GM12878 (cell line): ENCODE results near the gene PPP1R14D. TPM values are rescaled to one million over a fixed set of nuclear protein-coding genes. Genes with fewer than 3 reads are reported as not detected.

ENCODE experiments used
- ATAC-seq: fragments of 200-7000 bp; cut with Tn5 transposase; 3 replicates; pipeline ENCODE4 v1.9.1; 2020; ENCODE audit warnings: mild to moderate bottlenecking, moderate library complexity
- BruUV-seq: library from RNA; stranded (reverse); fragments of 400-500 nt; replicated peaks from 2 replicates; lab custom pipeline; 2021; lab: Mats Ljungman, UMichigan
- CTCF ChIA-PET: fragments of 300-600 bp; sonication (Branson Sonifier 250); formaldehyde crosslinking; extraction: SDS; loops from one replicate; lab custom pipeline; 2021; ENCODE audit warnings: inconsistent platforms; lab: Yijun Ruan, JAX
- POLR2A ChIA-PET: fragments of 350-600 bp; formaldehyde crosslinking; extraction: SDS; loops from one replicate; lab custom pipeline; 2021; ENCODE audit warnings: inconsistent platforms; lab: Charles Lee
- RAD21 ChIA-PET: fragments of 300-600 bp; sonication (Branson Sonifier 250); formaldehyde crosslinking; loops from one replicate; lab custom pipeline; 2023; ENCODE audit warnings: antibody characterized with exemption; ENCODE audit not compliant: unreplicated experiment; lab: Charles Lee
- SMC1A ChIA-PET: fragments of 300-600 bp; sonication (Branson Sonifier 250); formaldehyde crosslinking; loops from one replicate; lab custom pipeline; 2023; ENCODE audit not compliant: unreplicated experiment, uncharacterized antibody; lab: Charles Lee
- DNase-seq: peaks from one replicate; pipeline ENCODE4 v3.0.0-alpha.2; 2011; ENCODE audit warnings: low read depth, low spot score
- FAIRE-seq: peaks from 3 replicates; lab custom pipeline; 2011; peaks lifted over from hg19 to GRCh38; lab: Jason Lieb, UNC
- H2AFZ ChIP-seq: 2 replicates; pipeline ENCODE4 v1.6.0; 2011; ENCODE audit warnings: low read depth, low read length, control low read depth; ENCODE audit not compliant: control insufficient read depth
- H3K27ac ChIP-seq: 2 replicates; pipeline ENCODE4 v1.5.1; 2011; ENCODE audit warnings: control low read depth; ENCODE audit not compliant: control insufficient read depth, insufficient read depth
- H3K27me3 ChIP-seq, 2 experiments: replicated peaks in 1 of 2; 2 replicates each; pipeline versions ENCODE4 v1.6.0 to v1.6.1; 2011; ENCODE audit warnings: low read length in 1 of 2; ENCODE audit not compliant: control insufficient read depth in 2 of 2, insufficient read depth in 2 of 2
- H3K36me3 ChIP-seq, 2 experiments: 2 replicates each; pipeline ENCODE4 v1.5.1; 2011; ENCODE audit warnings: low read length in 1 of 2; ENCODE audit not compliant: control insufficient read depth in 2 of 2, insufficient read depth in 2 of 2
- H3K4me1 ChIP-seq: 2 replicates; pipeline ENCODE4 v1.6.1; 2011; ENCODE audit warnings: mild to moderate bottlenecking, low read length, moderate library complexity, mixed read lengths; ENCODE audit not compliant: control insufficient read depth, insufficient read depth
- H3K4me2 ChIP-seq: 2 replicates; pipeline ENCODE4 v1.6.0; 2011; ENCODE audit warnings: control low read depth; ENCODE audit not compliant: control insufficient read depth, insufficient read depth
- H3K4me3 ChIP-seq: fragments of 200-600 bp; sonication (generic); 2 replicates; pipeline ENCODE4 v1.5.1; 2016
- H3K79me2 ChIP-seq: 2 replicates; pipeline ENCODE4 v1.6.0; 2011; ENCODE audit warnings: low read length; ENCODE audit not compliant: control insufficient read depth, insufficient read depth
- H3K9ac ChIP-seq: 2 replicates; pipeline ENCODE4 v1.8.0; 2011; ENCODE audit warnings: low read length, control low read depth, mixed read lengths; ENCODE audit not compliant: control insufficient read depth, insufficient read depth
- H3K9me3 ChIP-seq: replicated peaks from 3 replicates; pipeline ENCODE4 v1.5.1; 2011; ENCODE audit warnings: mild to moderate bottlenecking, low read length; ENCODE audit not compliant: control insufficient read depth, insufficient read depth
- H4K20me1 ChIP-seq: 2 replicates; pipeline ENCODE4 v1.6.0; 2011; ENCODE audit not compliant: control insufficient read depth, insufficient read depth
- BCL3 ChIP-seq: IDR thresholded peaks from 2 replicates; pipeline ENCODE4 v1.6.1; 2011; ENCODE audit warnings: borderline replicate concordance, low read depth, mild to moderate bottlenecking, moderate library complexity, low read length; ENCODE audit not compliant: insufficient read depth, poor library complexity, severe bottlenecking
- E2F8 ChIP-seq: fragments of 450-650 bp; IDR thresholded peaks from 2 replicates; pipeline ENCODE4 v1.6.1; 2018; ENCODE audit warnings: mild to moderate bottlenecking, low read depth, moderate library complexity; ENCODE audit not compliant: partially characterized antibody
- MAX ChIP-seq: IDR thresholded peaks from 2 replicates; pipeline ENCODE4 v1.6.1; 2012; ENCODE audit warnings: low read depth, low read length, improper control_type of control experiment
- NR2C2 ChIP-seq: IDR thresholded peaks from 2 replicates; pipeline ENCODE4 v1.6.1; 2011; ENCODE audit warnings: borderline replicate concordance, low read depth; ENCODE audit not compliant: control insufficient read depth, insufficient read length
- PKNOX1 ChIP-seq: fragments of 450-650 bp; IDR thresholded peaks from 2 replicates; pipeline ENCODE4 v1.6.1; 2016; ENCODE audit warnings: mild to moderate bottlenecking
- RFX5 ChIP-seq: IDR thresholded peaks from 2 replicates; pipeline ENCODE4 v1.6.1; 2011; ENCODE audit warnings: low read depth, low read length, improper control_type of control experiment
- SMAD1 ChIP-seq: fragments of 450-650 bp; IDR thresholded peaks from 2 replicates; pipeline ENCODE4 v1.6.1; 2018; ENCODE audit warnings: mild to moderate bottlenecking, low read depth; ENCODE audit not compliant: partially characterized antibody
- SREBF1 ChIP-seq: IDR thresholded peaks from 2 replicates; pipeline ENCODE4 v1.6.1; 2012; ENCODE audit warnings: mild to moderate bottlenecking, low read length
- SREBF2 ChIP-seq: IDR thresholded peaks from 2 replicates; pipeline ENCODE4 v1.6.1; 2012; ENCODE audit warnings: mild to moderate bottlenecking, low read length
- SUZ12 ChIP-seq: fragments of 200-600 bp; sonication (generic); IDR thresholded peaks from one replicate; pipeline ENCODE4 v1.6.1; 2018; ENCODE audit warnings: antibody characterized with exemption, mild to moderate bottlenecking; ENCODE audit not compliant: unreplicated experiment
- WRNIP1 ChIP-seq: IDR thresholded peaks from 2 replicates; pipeline ENCODE4 v1.6.1; 2011; ENCODE audit warnings: low read depth, low read length, improper control_type of control experiment, borderline replicate concordance
- WGBS: methylation state at CpG from one replicate; pipeline ENCODE4 v1.1.6; 2016; ENCODE audit warnings: low lambda C conversion rate; ENCODE audit not compliant: insufficient replicate concordance, insufficient coverage; ENCODE audit errors: missing lambda C conversion rate; 5-methylcytosine and 5-hydroxymethylcytosine counted together
- in situ Hi-C: fragments of 300-500 bp; cut with MboI; formaldehyde crosslinking; loops from 9 replicates; pipeline ENCODE4 v1.14.3; 2018; ENCODE audit warnings: mixed read lengths
- intact Hi-C: fragments of 100-400 bp; cut with micrococcal nuclease; formaldehyde crosslinking; loops from one replicate; pipeline ENCODE4 v1.14.2; 2022; ENCODE audit not compliant: unreplicated experiment
- polyA plus RNA-seq, 11 experiments: library from polyadenylated mRNA; depleted of rRNA in 4 of 11; unstranded in 6 of 11; stranded (reverse) in 5 of 11; fragments of >200 nt; fragmentation: Nextera tagmentation in 4 of 11; fragmentation: Illumina TruSeq in 1 of 11; extraction: Ambion mirVana in 4 of 11; extraction: Trizol in 1 of 11; gene quantifications; 1 replicate in 1 of 11; 2 replicates in 10 of 11; pipeline versions ENCODE4 v1.2.1 to v1.2.3, GENCODE V29; 2011 to 2016; ENCODE audit warnings: inconsistent platforms in 2 of 11, missing spikeins in 2 of 11, low read depth in 1 of 11
- total RNA-seq, 4 experiments: library from RNA; depleted of rRNA in 3 of 4; stranded (reverse); fragments of >200 nt in 3 of 4; fragmentation: Illumina TruSeq in 1 of 4; extraction: Trizol in 1 of 4; gene quantifications; 2 replicates each; pipeline versions ENCODE4 v1.2.1 to v1.2.3, GENCODE V29; 2013 to 2021
- TF ChIP-seq, protein P1 (sequence below): fragments of 450-650 bp; IDR thresholded peaks from 2 replicates; pipeline ENCODE4 v1.6.1; 2017; ENCODE audit warnings: mild to moderate bottlenecking
- TF ChIP-seq, protein P2 (sequence below): fragments of 450-650 bp; IDR thresholded peaks from 2 replicates; pipeline ENCODE4 v1.6.1; 2014; ENCODE audit warnings: mild to moderate bottlenecking

The PPP1R14D gene
- total and polyA plus RNA-seq, 10 of the 15 experiments (the other 5 are each of a cell fraction or from before 2014, with no cell fraction given), result 0.10 TPM; not detected in 9

- intact Hi-C loops, result loop anchor here (10.0 kb wide), 1 partner anchor 281 kb away; the partner anchor contains the start of gene KNL1
- Histone ChIP-seq H3K9me3 (no peaks in the 10 kb centered on the region), H2AFZ (no peak overlapping the region), H3K9ac (no peak overlapping the region), H4K20me1 (no peaks in the 10 kb centered on the region), H3K79me2 (peaks cover 5% of the 10 kb centered on the region), H3K4me2 (no peak overlapping the region), H3K4me3 (no peak overlapping the region), H3K27ac (no peak overlapping the region), H3K27me3 (no peaks in the 10 kb centered on the region), H3K4me1 (peaks cover 34% of the 10 kb centered on the region), H3K36me3 (no peaks in the 10 kb centered on the region)
- BruUV-seq, result no TSS peak
- ChIA-PET SMC1A (interaction anchor here (1.5 to 14.4 kb wide), 3 partner anchors 10 to 18 kb away, joined by 3 to 454 read pairs (median 290); partner anchors contain the start of gene VPS18), RAD21 (interaction anchor here (1.2 to 14.2 kb wide), 3 partner anchors 9 to 69 kb away, joined by 4 to 551 read pairs (median 24); partner anchors contain the start of genes DNAJC17, VPS18 and ZFYVE19), CTCF (no interaction called here), POLR2A (interaction anchor here (0.5 to 9.5 kb wide), 5 partner anchors 9 to 65 kb away, joined by 3 to 220 read pairs (median 5); partner anchors contain the start of gene VPS18)
- ATAC-seq, result no peak
- 87% methylated on average over 6 of the region's 6 CpGs for WGBS
- FAIRE-seq, result no peak
- DNase-seq, result no peak
- in situ Hi-C loops, result no loop called here
- TF ChIP-seq, protein P1, sequence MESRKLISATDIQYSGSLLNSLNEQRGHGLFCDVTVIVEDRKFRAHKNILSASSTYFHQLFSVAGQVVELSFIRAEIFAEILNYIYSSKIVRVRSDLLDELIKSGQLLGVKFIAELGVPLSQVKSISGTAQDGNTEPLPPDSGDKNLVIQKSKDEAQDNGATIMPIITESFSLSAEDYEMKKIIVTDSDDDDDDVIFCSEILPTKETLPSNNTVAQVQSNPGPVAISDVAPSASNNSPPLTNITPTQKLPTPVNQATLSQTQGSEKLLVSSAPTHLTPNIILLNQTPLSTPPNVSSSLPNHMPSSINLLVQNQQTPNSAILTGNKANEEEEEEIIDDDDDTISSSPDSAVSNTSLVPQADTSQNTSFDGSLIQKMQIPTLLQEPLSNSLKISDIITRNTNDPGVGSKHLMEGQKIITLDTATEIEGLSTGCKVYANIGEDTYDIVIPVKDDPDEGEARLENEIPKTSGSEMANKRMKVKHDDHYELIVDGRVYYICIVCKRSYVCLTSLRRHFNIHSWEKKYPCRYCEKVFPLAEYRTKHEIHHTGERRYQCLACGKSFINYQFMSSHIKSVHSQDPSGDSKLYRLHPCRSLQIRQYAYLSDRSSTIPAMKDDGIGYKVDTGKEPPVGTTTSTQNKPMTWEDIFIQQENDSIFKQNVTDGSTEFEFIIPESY, result no peak
- TF ChIP-seq MAX (no peak), SREBF1 (no peak), BCL3 (no peak), RFX5 (no peak), WRNIP1 (no peak), E2F8 (no peak), SUZ12 (no peak), NR2C2 (no peak), SMAD1 (no peak), PKNOX1 (no peak), SREBF2 (no peak)
- TF ChIP-seq, protein P2, sequence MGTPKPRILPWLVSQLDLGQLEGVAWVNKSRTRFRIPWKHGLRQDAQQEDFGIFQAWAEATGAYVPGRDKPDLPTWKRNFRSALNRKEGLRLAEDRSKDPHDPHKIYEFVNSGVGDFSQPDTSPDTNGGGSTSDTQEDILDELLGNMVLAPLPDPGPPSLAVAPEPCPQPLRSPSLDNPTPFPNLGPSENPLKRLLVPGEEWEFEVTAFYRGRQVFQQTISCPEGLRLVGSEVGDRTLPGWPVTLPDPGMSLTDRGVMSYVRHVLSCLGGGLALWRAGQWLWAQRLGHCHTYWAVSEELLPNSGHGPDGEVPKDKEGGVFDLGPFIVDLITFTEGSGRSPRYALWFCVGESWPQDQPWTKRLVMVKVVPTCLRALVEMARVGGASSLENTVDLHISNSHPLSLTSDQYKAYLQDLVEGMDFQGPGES, result no peak
Observed at GRCh38 chr15:40875991-40876730, 47.7 kb upstream of the PPP1R14D start.
